ENCODE results near the gene SCRN1. TPM values are rescaled to one million over a fixed set of nuclear protein-coding genes. Genes with fewer than 3 reads are reported as not detected.

Gene SCRN1
- total and polyA plus RNA-seq, 3 experiments from 2014 or later, result 3.5 to 13.9 (median 4.3) TPM

GRCh38 chr7:29958667-29959358 is 30.8 kb downstream of the SCRN1 start:
- ChIA-PET POLR2A (interaction anchor here (0.6 kb wide), 1 partner anchor 26 kb away, joined by 3 read pairs; no protein-coding TSS in a partner anchor), CTCF (interaction anchor here (1.4 kb wide), 1 partner anchor 9 kb away, joined by 5 read pairs; no protein-coding TSS in a partner anchor)
- H3K4me3 ChIP-seq (ENCODE audit: low read length), result no peak overlapping the region
- H3K4me3 Mint-ChIP-seq, result no peak overlapping the region
- no peaks in the 10 kb centered on the region for H3K9me3 ChIP-seq (ENCODE audit: low read length)
- no peaks in the 10 kb centered on the region for H3K36me3 ChIP-seq (ENCODE audit: insufficient read depth, low read length)
- H3K36me3 Mint-ChIP-seq, result no peaks in the 10 kb centered on the region
- H3K27ac ChIP-seq (ENCODE audit: low read depth, low read length), result no peak overlapping the region
- H3K27me3 Mint-ChIP-seq, result peaks cover 11 to 22% of the 10 kb centered on the region in 2 donors
- H3K4me1 Mint-ChIP-seq, result peaks cover 10 to 12% (median 12%) of the 10 kb centered on the region in 3 donors
- H3K9me3 Mint-ChIP-seq, result no peaks in the 10 kb centered on the region
- no peaks in the 10 kb centered on the region for H3K27me3 ChIP-seq (ENCODE audit: insufficient read depth, low read length, poor library complexity, severe bottlenecking)
- no peak for DNase-seq
- no peak overlapping the region for H3K27ac Mint-ChIP-seq
- peaks cover 9% of the 10 kb centered on the region for H3K4me1 ChIP-seq (ENCODE audit: insufficient read depth, low read length)

DNA sequence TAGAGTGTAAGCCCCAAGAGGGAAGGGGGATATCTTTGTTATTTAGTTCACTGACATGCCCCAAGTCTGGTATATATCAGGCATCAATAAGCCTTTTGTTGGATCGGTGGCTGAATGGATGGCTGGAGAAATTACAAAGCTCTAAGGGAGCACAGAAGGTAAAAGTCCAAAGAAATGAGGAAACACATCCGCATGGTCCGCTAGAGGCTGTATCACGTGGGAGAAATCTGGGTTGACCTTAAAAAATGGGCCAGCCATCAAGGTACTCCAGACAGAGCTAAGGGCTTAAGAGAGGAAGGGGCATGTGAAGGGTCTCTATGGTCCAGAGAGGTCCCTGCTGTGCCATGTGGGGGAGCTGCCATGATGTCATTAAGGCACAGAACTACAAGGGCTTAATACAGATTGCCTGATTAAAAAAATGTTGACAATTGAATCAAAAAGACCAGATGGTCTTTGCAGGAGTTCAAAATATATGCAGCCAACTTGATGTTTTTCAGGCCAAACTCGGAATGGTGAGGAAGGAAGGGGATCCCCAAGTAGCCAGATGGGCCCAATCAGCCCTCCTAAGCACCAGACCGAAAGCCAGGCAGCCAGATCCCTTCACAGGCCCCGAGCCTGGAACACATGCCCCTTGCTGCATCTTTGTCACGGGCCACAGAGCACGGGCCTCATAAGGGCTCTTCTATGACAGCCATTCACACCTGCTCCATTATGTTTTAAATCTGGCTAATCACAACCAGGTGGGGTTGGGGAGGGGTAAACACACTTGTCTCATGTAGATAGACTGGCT is 31.9 kb downstream of the SCRN1 start:
- no peak overlapping the region for H3K27ac ChIP-seq (ENCODE audit: low read depth, low read length)
- H3K4me3 ChIP-seq (ENCODE audit: low read length), result no peak overlapping the region
- no peaks in the 10 kb centered on the region for H3K27me3 ChIP-seq (ENCODE audit: insufficient read depth, low read length, poor library complexity, severe bottlenecking)
- no peaks in the 10 kb centered on the region for H3K9me3 ChIP-seq (ENCODE audit: low read length)
- DNase-seq, result no peak
- ChIA-PET POLR2A (no interaction called here), CTCF (interaction anchor here (1.4 kb wide), 1 partner anchor 10 kb away, joined by 5 read pairs; no protein-coding TSS in a partner anchor)
- no peaks in the 10 kb centered on the region for H3K36me3 ChIP-seq (ENCODE audit: insufficient read depth, low read length)
- Mint-ChIP-seq H3K4me1 (peaks cover 10 to 12% (median 12%) of the 10 kb centered on the region in 3 donors), H3K27me3 (peaks cover 8 to 18% of the 10 kb centered on the region in 2 donors), H3K36me3 (no peaks in the 10 kb centered on the region), H3K27ac (peak overlapping the region in 1 of 8 donors; percentile 52), H3K4me3 (no peak overlapping the region), H3K9me3 (no peaks in the 10 kb centered on the region)
- H3K4me1 ChIP-seq (ENCODE audit: insufficient read depth, low read length), result peaks cover 9% of the 10 kb centered on the region

DNA sequence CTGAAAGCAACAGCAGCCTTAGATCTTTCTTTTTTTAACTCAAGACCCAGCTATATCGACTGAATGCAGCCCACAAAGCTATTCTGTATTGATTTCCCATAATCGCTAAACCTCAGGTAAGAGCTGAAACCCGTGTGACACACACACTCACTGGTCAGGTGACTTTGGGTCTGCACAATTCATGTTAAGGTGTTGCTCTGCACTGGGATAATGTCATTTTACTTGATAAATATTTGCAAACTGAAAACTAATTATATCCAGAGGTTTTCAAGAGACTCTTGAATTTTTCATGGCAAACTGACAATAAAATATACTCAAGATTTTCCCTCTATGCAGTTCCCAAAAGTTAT is 33.1 kb downstream of the SCRN1 start:
- peaks cover 8 to 18% of the 10 kb centered on the region in 2 donors for H3K27me3 Mint-ChIP-seq
- H3K9me3 Mint-ChIP-seq, result no peaks in the 10 kb centered on the region
- Histone ChIP-seq H3K36me3 (ENCODE audit: insufficient read depth, low read length) (no peaks in the 10 kb centered on the region), H3K4me3 (ENCODE audit: low read length) (no peak overlapping the region), H3K27ac (ENCODE audit: low read depth, low read length) (no peak overlapping the region), H3K4me1 (ENCODE audit: insufficient read depth, low read length) (peaks cover 9% of the 10 kb centered on the region), H3K9me3 (ENCODE audit: low read length) (no peaks in the 10 kb centered on the region), H3K27me3 (ENCODE audit: insufficient read depth, low read length, poor library complexity, severe bottlenecking) (no peaks in the 10 kb centered on the region)
- H3K4me1 Mint-ChIP-seq, result peaks cover 10 to 12% (median 12%) of the 10 kb centered on the region in 3 donors
- no peak for DNase-seq
- CTCF ChIA-PET, result no interaction called here
- POLR2A ChIA-PET, result no interaction called here
- peaks cover 0 to 2% (median 0%) of the 10 kb centered on the region in 3 donors for H3K36me3 Mint-ChIP-seq
- peak overlapping the region in 4 of 7 donors; percentile 3 to 57 (median 28) for H3K4me3 Mint-ChIP-seq
- H3K27ac Mint-ChIP-seq, result peak overlapping the region in 4 of 8 donors; percentile 19 to 61 (median 38)

DNA sequence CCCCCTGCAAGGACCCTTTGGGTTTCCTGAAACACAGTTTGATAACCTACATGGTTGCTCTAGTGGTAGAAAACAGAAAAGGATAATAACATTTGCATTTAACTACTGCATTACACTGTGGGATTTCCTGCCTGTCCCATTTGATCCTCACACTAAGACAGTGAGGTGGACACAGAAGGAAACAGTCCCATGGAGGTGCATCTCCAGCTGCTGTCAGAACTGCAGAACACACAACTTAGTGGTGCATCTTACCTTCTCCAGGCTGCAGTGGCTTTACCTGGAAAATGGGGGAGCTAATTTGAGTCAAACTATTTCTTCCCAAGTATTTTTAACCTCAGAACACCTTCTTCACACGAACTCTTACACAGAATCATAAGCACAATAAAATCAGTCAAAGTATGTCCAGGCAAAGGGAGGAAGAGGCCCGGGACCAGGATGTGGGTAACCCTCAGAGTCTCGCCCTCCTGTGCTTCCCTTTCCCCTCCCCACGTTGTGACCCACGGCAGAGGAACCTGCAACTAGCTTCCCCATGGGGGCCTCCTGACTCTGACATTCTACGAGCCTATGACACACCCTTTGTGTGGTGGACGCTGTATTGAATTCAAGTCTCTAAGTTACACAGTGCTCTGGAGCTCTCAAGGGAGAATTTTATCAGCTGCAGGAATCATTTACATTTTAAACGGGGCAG is 33.7 kb downstream of the SCRN1 start:
- peaks cover 9% of the 10 kb centered on the region for H3K4me1 ChIP-seq (ENCODE audit: insufficient read depth, low read length)
- ChIA-PET CTCF (no interaction called here), POLR2A (no interaction called here)
- no peaks in the 10 kb centered on the region for H3K27me3 ChIP-seq (ENCODE audit: insufficient read depth, low read length, poor library complexity, severe bottlenecking)
- peak in 1 of 5 donors; percentile 2 for DNase-seq
- Mint-ChIP-seq H3K27me3 (peaks cover 12 to 21% of the 10 kb centered on the region in 2 donors), H3K36me3 (peaks cover 0 to 2% (median 0%) of the 10 kb centered on the region in 3 donors), H3K4me3 (peak overlapping the region in 4 of 7 donors; percentile 3 to 57 (median 28)), H3K27ac (peak overlapping the region in 7 of 8 donors; percentile 3 to 75 (median 20)), H3K9me3 (no peaks in the 10 kb centered on the region), H3K4me1 (peaks cover 10 to 12% (median 12%) of the 10 kb centered on the region in 3 donors)
- no peaks in the 10 kb centered on the region for H3K36me3 ChIP-seq (ENCODE audit: insufficient read depth, low read length)
- no peak overlapping the region for H3K27ac ChIP-seq (ENCODE audit: low read depth, low read length)
- H3K9me3 ChIP-seq (ENCODE audit: low read length), result no peaks in the 10 kb centered on the region
- no peak overlapping the region for H3K4me3 ChIP-seq (ENCODE audit: low read length)

DNA sequence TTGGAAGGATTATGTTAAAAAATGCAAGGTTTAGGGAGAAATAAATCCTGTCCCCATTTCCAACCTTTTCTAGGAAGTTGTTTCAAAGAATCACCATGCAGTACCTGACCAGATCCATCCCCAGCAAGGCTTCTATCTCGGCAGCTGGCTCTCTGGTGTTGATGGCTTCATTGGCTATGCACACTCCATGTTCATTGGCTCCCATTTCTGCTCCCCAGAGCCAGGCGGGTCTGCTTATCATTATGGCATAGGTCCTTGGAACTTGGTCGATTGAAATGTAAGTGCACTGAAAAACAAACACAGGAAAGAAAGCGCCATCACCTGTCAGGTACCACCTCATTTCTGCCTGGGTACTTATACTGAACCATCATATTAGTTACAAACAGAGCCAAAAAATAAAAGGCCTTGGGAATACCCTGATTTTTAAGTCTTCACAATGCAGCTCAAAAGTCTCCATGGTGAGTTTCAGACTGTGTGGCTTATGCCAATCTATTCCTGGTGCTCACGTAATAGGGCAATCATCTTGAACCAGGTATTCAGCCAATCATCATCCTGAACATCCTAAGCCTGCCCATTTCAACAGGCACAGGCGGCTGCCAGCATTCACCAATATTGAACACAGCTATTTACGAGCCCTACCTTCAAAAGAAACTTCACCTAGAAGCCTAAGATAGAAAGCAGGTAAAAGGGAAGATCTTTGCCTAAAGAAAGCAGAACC is 34.4 kb downstream of the SCRN1 start:
- no peak overlapping the region for H3K4me3 ChIP-seq (ENCODE audit: low read length)
- Mint-ChIP-seq H3K27ac (peak overlapping the region in 4 of 8 donors; percentile 13 to 75 (median 40)), H3K4me1 (peaks cover 10 to 12% (median 12%) of the 10 kb centered on the region in 3 donors), H3K36me3 (peaks cover 0 to 2% (median 0%) of the 10 kb centered on the region in 3 donors), H3K27me3 (peaks cover 12 to 21% of the 10 kb centered on the region in 2 donors), H3K4me3 (no peak overlapping the region), H3K9me3 (no peaks in the 10 kb centered on the region)
- ChIA-PET CTCF (no interaction called here), POLR2A (no interaction called here)
- H3K9me3 ChIP-seq (ENCODE audit: low read length), result no peaks in the 10 kb centered on the region
- H3K4me1 ChIP-seq (ENCODE audit: insufficient read depth, low read length), result peaks cover 9% of the 10 kb centered on the region
- no peaks in the 10 kb centered on the region for H3K36me3 ChIP-seq (ENCODE audit: insufficient read depth, low read length)
- no peaks in the 10 kb centered on the region for H3K27me3 ChIP-seq (ENCODE audit: insufficient read depth, low read length, poor library complexity, severe bottlenecking)
- no peak for DNase-seq
- no peak overlapping the region for H3K27ac ChIP-seq (ENCODE audit: low read depth, low read length)

GRCh38 chr7:29953726-29954347 is 35.8 kb downstream of the SCRN1 start:
- Mint-ChIP-seq H3K36me3 (peaks cover 0 to 2% (median 0%) of the 10 kb centered on the region in 3 donors), H3K4me1 (peaks cover 10 to 12% (median 12%) of the 10 kb centered on the region in 3 donors), H3K4me3 (no peak overlapping the region), H3K27me3 (peaks cover 11 to 15% of the 10 kb centered on the region in 2 donors), H3K27ac (no peak overlapping the region), H3K9me3 (no peaks in the 10 kb centered on the region)
- no peaks in the 10 kb centered on the region for H3K27me3 ChIP-seq (ENCODE audit: insufficient read depth, low read length, poor library complexity, severe bottlenecking)
- no peaks in the 10 kb centered on the region for H3K9me3 ChIP-seq (ENCODE audit: low read length)
- no peak overlapping the region for H3K4me3 ChIP-seq (ENCODE audit: low read length)
- no peak for DNase-seq
- ChIA-PET POLR2A (no interaction called here), CTCF (no interaction called here)
- H3K36me3 ChIP-seq (ENCODE audit: insufficient read depth, low read length), result no peaks in the 10 kb centered on the region
- H3K27ac ChIP-seq (ENCODE audit: low read depth, low read length), result no peak overlapping the region
- H3K4me1 ChIP-seq (ENCODE audit: insufficient read depth, low read length), result peaks cover 9% of the 10 kb centered on the region

DNA sequence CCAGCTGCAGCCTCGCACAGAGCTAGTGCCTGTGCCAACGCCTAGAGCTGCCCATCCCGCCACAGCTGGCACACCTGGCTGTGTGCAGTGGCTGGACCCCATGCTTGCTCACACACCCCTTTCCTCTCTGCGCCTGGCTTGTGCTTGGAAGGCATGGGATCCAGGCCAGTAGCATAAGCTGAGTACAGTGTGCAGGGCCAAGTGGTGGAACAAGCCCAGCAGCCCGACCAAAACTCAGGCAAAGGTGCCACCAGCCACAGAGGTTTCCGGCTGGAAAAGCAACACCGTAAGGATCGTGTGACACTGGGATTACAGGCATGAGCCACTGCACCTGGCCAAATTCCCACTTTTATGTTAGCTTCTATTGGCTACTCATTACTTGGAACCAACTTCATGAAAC is 38.4 kb downstream of the SCRN1 start:
- Histone ChIP-seq H3K9me3 (ENCODE audit: low read length) (no peaks in the 10 kb centered on the region), H3K27ac (ENCODE audit: low read depth, low read length) (no peak overlapping the region), H3K4me3 (ENCODE audit: low read length) (no peak overlapping the region), H3K36me3 (ENCODE audit: insufficient read depth, low read length) (no peaks in the 10 kb centered on the region), H3K4me1 (ENCODE audit: insufficient read depth, low read length) (peaks cover 5% of the 10 kb centered on the region), H3K27me3 (ENCODE audit: insufficient read depth, low read length, poor library complexity, severe bottlenecking) (no peaks in the 10 kb centered on the region)
- H3K9me3 Mint-ChIP-seq, result no peaks in the 10 kb centered on the region
- peaks cover 6 to 8% (median 7%) of the 10 kb centered on the region in 3 donors for H3K4me1 Mint-ChIP-seq
- no peak overlapping the region for H3K4me3 Mint-ChIP-seq
- H3K27ac Mint-ChIP-seq, result no peak overlapping the region
- peaks cover 3 to 5% of the 10 kb centered on the region in 2 donors for H3K27me3 Mint-ChIP-seq
- ChIA-PET POLR2A (no interaction called here), CTCF (interaction anchor here (1.0 kb wide), 1 partner anchor 14 kb away, joined by 3 read pairs; no protein-coding TSS in a partner anchor)
- DNase-seq, result no peak
- peaks cover 0 to 2% (median 0%) of the 10 kb centered on the region in 3 donors for H3K36me3 Mint-ChIP-seq
